Activated CD4-positive, alpha-beta T cell treated with anti-CD3 and anti-CD28 coated beads for 36 hours (primary cell): Measurements from ENCODE around the gene EXOC6. TPM values are rescaled to one million over a fixed set of nuclear protein-coding genes. Genes with fewer than 3 reads are reported as not detected.
A peak's percentile ranks its signal among the peaks of the same experiment; 100 is the strongest.
"Not testable (repeated sequence)": the region's sequence is repeated elsewhere in the genome, so short reads cannot be mapped to it uniquely, and the experiment has no call there.

Experiments
- ATAC-seq: fragments of 200-7000 bp; cut with Tn5 transposase; one replicate; pipeline ENCODE4 v1.10.0; 2021; ENCODE audit warnings: mild to moderate bottlenecking, moderate library complexity
- CTCF ChIA-PET: fragments of 350-600 bp; sonication (Branson Sonifier 250); formaldehyde crosslinking; loops from one replicate; lab custom pipeline; 2021; ENCODE audit warnings: antibody characterized with exemption; lab: Charles Lee
- POLR2A ChIA-PET: fragments of 350-600 bp; sonication (Branson Sonifier 250); formaldehyde crosslinking; loops from one replicate; lab custom pipeline; 2021; ENCODE audit warnings: antibody characterized with exemption, inconsistent platforms; lab: Charles Lee
- DNase-seq: peaks from one replicate; pipeline ENCODE4 v3.0.0-alpha.2; 2020
- H3K27ac Mint-ChIP-seq: one replicate; pipeline ENCODE4 v1.8.0; 2021; ENCODE audit warnings: mixed read lengths
- H3K27me3 Mint-ChIP-seq: one replicate; pipeline ENCODE4 v1.8.0; 2021; ENCODE audit warnings: mixed read lengths
- H3K36me3 Mint-ChIP-seq: one replicate; pipeline ENCODE4 v1.8.0; 2021; ENCODE audit warnings: low read depth, mixed read lengths
- H3K4me1 Mint-ChIP-seq: one replicate; pipeline ENCODE4 v1.8.0; 2021; ENCODE audit warnings: mixed read lengths
- H3K4me3 Mint-ChIP-seq: one replicate; pipeline ENCODE4 v1.8.0; 2021; ENCODE audit warnings: mild to moderate bottlenecking, moderate library complexity, mixed read lengths
- H3K9me3 Mint-ChIP-seq: one replicate; pipeline ENCODE4 v1.8.0; 2021; ENCODE audit warnings: low read depth, mixed read lengths
- intact Hi-C, 2 experiments: fragments of 100-400 bp; cut with DNase I in 1 of 2; cut with micrococcal nuclease in 1 of 2; formaldehyde crosslinking; loops; one replicate each; pipeline versions ENCODE4 v1.14.2 to v1.15.1; 2022 to 2024; cut with DNase I, micrococcal nuclease
- total RNA-seq, 2 experiments: library from RNA; stranded (reverse); gene quantifications; one replicate each; pipeline ENCODE4 v1.2.3, GENCODE V29; 2021

Gene EXOC6
- total RNA-seq, 2 experiments from 2014 or later = 9.7 to 12.1 TPM

- DNase-seq = no peak
- ATAC-seq = no peak
- Mint-ChIP-seq H3K4me3 (no peak overlapping the region), H3K36me3 (peaks cover 22% of the 10 kb centered on the region), H3K4me1 (no peaks in the 10 kb centered on the region), H3K9me3 (no peaks in the 10 kb centered on the region), H3K27me3 (no peaks in the 10 kb centered on the region), H3K27ac (no peak overlapping the region)
- intact Hi-C loops = no loop called here
- ChIA-PET CTCF (interaction anchor here (0.9 to 1.3 kb wide), 3 partner anchors 15 to 24 kb away, joined by 3 read pairs; no protein-coding TSS in a partner anchor), POLR2A (no interaction called here)
Measured at GRCh38 chr10:92942226-92942625, 93.9 kb downstream of the EXOC6 start.

- H3K27ac Mint-ChIP-seq = no peak overlapping the region
- ChIA-PET CTCF (interaction anchor here (0.6 kb wide), 1 partner anchor 411 kb away, joined by 3 read pairs; no protein-coding TSS in a partner anchor), POLR2A (interaction anchor here (0.6 kb wide), 2 partner anchors 10 to 376 kb away, joined by 3 to 11 read pairs; no protein-coding TSS in a partner anchor)
- H3K4me1 Mint-ChIP-seq = no peaks in the 10 kb centered on the region
- intact Hi-C loops = no loop called here
- ATAC-seq (no peak), DNase-seq (no peak)
- no peaks in the 10 kb centered on the region for H3K27me3 Mint-ChIP-seq
- peaks cover 2% of the 10 kb centered on the region for H3K9me3 Mint-ChIP-seq
- H3K36me3 Mint-ChIP-seq = peaks cover 40% of the 10 kb centered on the region
- H3K4me3 Mint-ChIP-seq = no peak overlapping the region
Measured at GRCh38 chr10:92946491-92946890, 98.2 kb downstream of the EXOC6 start.

- DNase-seq, H3K4me3 Mint-ChIP-seq, H3K9me3 Mint-ChIP-seq, intact Hi-C loops, ATAC-seq, H3K4me1 Mint-ChIP-seq, H3K27ac Mint-ChIP-seq, H3K27me3 Mint-ChIP-seq, POLR2A ChIA-PET: not testable (repeated sequence)
- CTCF ChIA-PET = interaction anchor here (3.0 kb wide), 1 partner anchor 12 kb away, joined by 16 read pairs; no protein-coding TSS in a partner anchor
- H3K36me3 Mint-ChIP-seq = peaks cover 27% of the 10 kb centered on the region
Measured at GRCh38 chr10:92952573-92952972, 104.3 kb downstream of the EXOC6 start.

- no peak for DNase-seq
- Mint-ChIP-seq H3K4me1 (no peaks in the 10 kb centered on the region), H3K36me3 (peaks cover 12% of the 10 kb centered on the region), H3K4me3 (no peak overlapping the region), H3K27ac (no peak overlapping the region), H3K27me3 (no peaks in the 10 kb centered on the region), H3K9me3 (no peaks in the 10 kb centered on the region)
- ATAC-seq = no peak
- intact Hi-C loops = no loop called here
- POLR2A ChIA-PET = no interaction called here
- CTCF ChIA-PET = interaction anchor here (0.7 to 1.9 kb wide), 8 partner anchors 7 to 526 kb away, joined by 3 to 7 read pairs (median 3); no protein-coding TSS in a partner anchor
Measured at GRCh38 chr10:92957223-92958010, 109.1 kb downstream of the EXOC6 start.

GRCh38 chr10:92961638-92962037 is 113.3 kb downstream of the EXOC6 start:
- no peak overlapping the region for H3K27ac Mint-ChIP-seq
- ChIA-PET CTCF (interaction anchor here (0.8 to 1.8 kb wide), 2 partner anchors 10 to 414 kb away, joined by 3 to 4 read pairs; no protein-coding TSS in a partner anchor), POLR2A (no interaction called here)
- peaks cover 5% of the 10 kb centered on the region for H3K36me3 Mint-ChIP-seq
- no peaks in the 10 kb centered on the region for H3K27me3 Mint-ChIP-seq
- intact Hi-C loops = loop anchor here in 1 of 2 experiments (10.0 kb wide), 1 partner anchor 103 kb away; the partner anchor contains the start of gene CYP26C1
- H3K4me1 Mint-ChIP-seq = no peaks in the 10 kb centered on the region
- ATAC-seq (no peak), DNase-seq (no peak)
- no peak overlapping the region for H3K4me3 Mint-ChIP-seq
- H3K9me3 Mint-ChIP-seq = no peaks in the 10 kb centered on the region

GRCh38 chr10:92965314-92965713 is 117.0 kb downstream of the EXOC6 start:
- ChIA-PET POLR2A (no interaction called here), CTCF (interaction anchor here (0.6 to 3.7 kb wide), 32 partner anchors 9 to 392 kb away, joined by 3 to 16 read pairs (median 4); no protein-coding TSS in a partner anchor)
- H3K27me3 Mint-ChIP-seq = no peaks in the 10 kb centered on the region
- peaks cover 6% of the 10 kb centered on the region for H3K36me3 Mint-ChIP-seq
- DNase-seq (no peak), ATAC-seq (no peak)
- intact Hi-C loops = loop anchor here (1.0 to 10.0 kb wide), 6 partner anchors 73 to 387 kb away; partner anchors contain the start of gene CYP26C1 (in 1 of the 2)
- H3K4me1 Mint-ChIP-seq = no peaks in the 10 kb centered on the region
- H3K9me3 Mint-ChIP-seq = no peaks in the 10 kb centered on the region
- no peak overlapping the region for H3K4me3 Mint-ChIP-seq
- no peak overlapping the region for H3K27ac Mint-ChIP-seq

GRCh38 chr10:92967641-92968040 is 119.3 kb downstream of the EXOC6 start:
- ChIA-PET CTCF (interaction anchor here (0.6 to 1.1 kb wide), 5 partner anchors 11 to 490 kb away, joined by 3 to 5 read pairs (median 3); no protein-coding TSS in a partner anchor), POLR2A (no interaction called here)
- Mint-ChIP-seq H3K36me3 (peaks cover 16% of the 10 kb centered on the region), H3K27me3 (no peaks in the 10 kb centered on the region), H3K4me3 (no peak overlapping the region), H3K4me1 (peaks cover 5% of the 10 kb centered on the region), H3K9me3 (no peaks in the 10 kb centered on the region), H3K27ac (no peak overlapping the region)
- intact Hi-C loops = loop anchor here (5.0 to 10.0 kb wide), 2 partner anchors 97 to 110 kb away; partner anchors contain the start of gene CYP26C1 (in 1 of the 2)
- no peak for DNase-seq
- no peak for ATAC-seq

GRCh38 chr10:92969151-92969550 is 120.8 kb downstream of the EXOC6 start:
- Mint-ChIP-seq H3K9me3 (no peaks in the 10 kb centered on the region), H3K36me3 (peaks cover 27% of the 10 kb centered on the region), H3K27me3 (no peaks in the 10 kb centered on the region), H3K4me1 (peaks cover 5% of the 10 kb centered on the region), H3K4me3 (no peak overlapping the region), H3K27ac (no peak overlapping the region)
- DNase-seq (no peak), ATAC-seq (no peak)
- intact Hi-C loops = loop anchor here (5.0 to 10.0 kb wide), 2 partner anchors 96 to 108 kb away; partner anchors contain the start of gene CYP26C1 (in 1 of the 2)
- POLR2A ChIA-PET = no interaction called here
- CTCF ChIA-PET = interaction anchor here (0.7 kb wide), 1 partner anchor 141 kb away, joined by 3 read pairs; no protein-coding TSS in a partner anchor

GRCh38 chr10:92970301-92971070 is 122.2 kb downstream of the EXOC6 start:
- no peaks in the 10 kb centered on the region for H3K9me3 Mint-ChIP-seq
- H3K27me3 Mint-ChIP-seq = no peaks in the 10 kb centered on the region
- DNase-seq = no peak

GRCh38 chr10:92972066-92972870 is 123.9 kb downstream of the EXOC6 start:
- CTCF ChIA-PET = interaction anchor here (0.6 to 1.9 kb wide), 4 partner anchors 11 to 125 kb away, joined by 3 to 4 read pairs (median 3); no protein-coding TSS in a partner anchor
- intact Hi-C loops = no loop called here
- Mint-ChIP-seq H3K27ac (no peak overlapping the region), H3K9me3 (no peaks in the 10 kb centered on the region), H3K27me3 (no peaks in the 10 kb centered on the region), H3K36me3 (peaks cover 31% of the 10 kb centered on the region), H3K4me3 (no peak overlapping the region), H3K4me1 (peaks cover 5% of the 10 kb centered on the region)
- peak; percentile 51 for ATAC-seq
- POLR2A ChIA-PET = no interaction called here
- no peak for DNase-seq

More at GRCh38 chr10:92970301-92971070, 122.2 kb downstream of the EXOC6 start:
- POLR2A ChIA-PET = no interaction called here
- Mint-ChIP-seq H3K4me3 (no peak overlapping the region), H3K4me1 (peaks cover 5% of the 10 kb centered on the region), H3K27ac (no peak overlapping the region), H3K36me3 (peaks cover 29% of the 10 kb centered on the region)
- ATAC-seq = no peak
- intact Hi-C loops = no loop called here
- CTCF ChIA-PET = interaction anchor here (0.5 to 1.0 kb wide), 2 partner anchors 11 to 968 kb away, joined by 3 to 5 read pairs; no protein-coding TSS in a partner anchor
